CD4-positive, alpha-beta T cell (primary cell): ENCODE results near the gene EML4. TPM values are rescaled to one million over a fixed set of nuclear protein-coding genes. Genes with fewer than 3 reads are reported as not detected.

Source experiments
- ATAC-seq: fragments of 200-7000 bp; cut with Tn5 transposase; one replicate; pipeline ENCODE4 v1.10.0; 2022; ENCODE audit warnings: mild to moderate bottlenecking; ENCODE audit not compliant: poor library complexity
- CTCF ChIA-PET: fragments of 350-600 bp; sonication (Branson Sonifier 250); formaldehyde crosslinking; loops from one replicate; lab custom pipeline; 2021; ENCODE audit warnings: antibody characterized with exemption, inconsistent platforms; lab: Charles Lee
- POLR2A ChIA-PET: fragments of 350-600 bp; sonication (Branson Sonifier 250); formaldehyde crosslinking; loops from one replicate; lab custom pipeline; 2021; ENCODE audit warnings: antibody characterized with exemption, inconsistent platforms; lab: Charles Lee
- DNase-seq, 14 experiments: peaks; one replicate each; pipeline ENCODE4 v3.0.0-alpha.2; 2013 to 2020; ENCODE audit warnings: mixed read lengths in 2 of 14
- H3K27ac ChIP-seq, 2 donors: one replicate each; pipeline versions ENCODE4 v1.5.1 to v1.7.0; 2013; ENCODE audit warnings: low read length in 2 of 2, low read depth in 1 of 2, mild to moderate bottlenecking in 1 of 2
- H3K27me3 ChIP-seq, 2 experiments: 1 replicate in 1 of 2; 2 replicates in 1 of 2; pipeline versions ENCODE4 v1.6.1 to v1.7.0; 2013; ENCODE audit warnings: low read length in 2 of 2, control low read depth in 1 of 2, mild to moderate bottlenecking in 1 of 2, moderate library complexity in 1 of 2; ENCODE audit not compliant: insufficient read depth in 2 of 2, control insufficient read depth in 1 of 2
- H3K36me3 ChIP-seq: one replicate; pipeline ENCODE4 v1.6.1; 2013; ENCODE audit warnings: low read length, control low read depth; ENCODE audit not compliant: insufficient read depth
- H3K4me1 ChIP-seq: one replicate; pipeline ENCODE4 v1.6.1; 2013; ENCODE audit warnings: low read length, control low read depth; ENCODE audit not compliant: insufficient read depth
- H3K4me3 ChIP-seq: one replicate; pipeline ENCODE4 v1.5.1; 2013; ENCODE audit warnings: mild to moderate bottlenecking, low read length, moderate library complexity
- H3K9me3 ChIP-seq, 2 experiments: 1 replicate in 1 of 2; 2 replicates in 1 of 2; pipeline versions ENCODE4 v1.6.1 to v1.7.0; 2013; ENCODE audit warnings: low read length in 2 of 2, mild to moderate bottlenecking in 2 of 2, control low read depth in 1 of 2, moderate library complexity in 1 of 2; ENCODE audit not compliant: control insufficient read depth in 1 of 2, insufficient read depth in 1 of 2
- H3K27ac Mint-ChIP-seq: one replicate; pipeline ENCODE4 v1.8.0; 2020; ENCODE audit warnings: mixed read lengths
- H3K27me3 Mint-ChIP-seq: one replicate; pipeline ENCODE4 v1.8.0; 2021; ENCODE audit warnings: mixed read lengths
- H3K36me3 Mint-ChIP-seq: one replicate; pipeline ENCODE4 v1.8.0; 2021; ENCODE audit warnings: low read depth, mixed read lengths
- H3K4me1 Mint-ChIP-seq: one replicate; pipeline ENCODE4 v1.8.0; 2021; ENCODE audit warnings: low read depth, mixed read lengths
- H3K4me3 Mint-ChIP-seq: one replicate; pipeline ENCODE4 v1.8.0; 2020; ENCODE audit warnings: mild to moderate bottlenecking, mixed read lengths
- H3K9me3 Mint-ChIP-seq: one replicate; pipeline ENCODE4 v1.8.0; 2020; ENCODE audit warnings: mixed read lengths
- CTCF ChIP-seq: fragments of 200-600 bp; IDR thresholded peaks from one replicate; pipeline ENCODE4 v1.8.0; 2022; ENCODE audit warnings: antibody characterized with exemption, mild to moderate bottlenecking
- intact Hi-C, 2 experiments: fragments of 100-400 bp; cut with DNase I in 1 of 2; cut with micrococcal nuclease in 1 of 2; formaldehyde crosslinking; loops; one replicate each; pipeline versions ENCODE4 v1.15.1 to v1.9.0; 2023 to 2025; cut with DNase I, micrococcal nuclease
- total RNA-seq, 174 experiments: library from RNA in 2 of 174; stranded (reverse) in 2 of 174; gene quantifications; one replicate each; pipeline ENCODE4 v1.2.3 and lab custom pipeline; 2021 to 2026

The EML4 gene
- total RNA-seq, 2 experiments from 2014 or later, result 219 to 228 TPM

GRCh38 chr2:42261518-42262195 is 92.5 kb downstream of the EML4 start:
- Histone ChIP-seq H3K27ac (no peak overlapping the region), H3K27me3 (no peaks in the 10 kb centered on the region), H3K36me3 (peaks cover 62% of the 10 kb centered on the region), H3K4me3 (no peak overlapping the region), H3K9me3 (no peaks in the 10 kb centered on the region), H3K4me1 (peaks cover 3% of the 10 kb centered on the region)
- intact Hi-C loops, result loop anchor here (5.0 kb wide), 2 partner anchors 39 to 41 kb away; no protein-coding TSS in a partner anchor
- Mint-ChIP-seq H3K4me1 (peaks cover 21% of the 10 kb centered on the region), H3K27ac (peak overlapping the region; percentile 47), H3K27me3 (no peaks in the 10 kb centered on the region), H3K9me3 (no peaks in the 10 kb centered on the region), H3K36me3 (peaks cover 88% of the 10 kb centered on the region), H3K4me3 (no peak overlapping the region)
- DNase-seq (no peak), ATAC-seq (no peak)
- ChIA-PET POLR2A (interaction anchor here (0.6 kb wide), 1 partner anchor 19 kb away, joined by 3 read pairs; no protein-coding TSS in a partner anchor), CTCF (no interaction called here)
- TF ChIP-seq CTCF, result no peak

GRCh38 chr2:42266236-42266635 is 97.1 kb downstream of the EML4 start:
- H3K27ac Mint-ChIP-seq, result no peak overlapping the region
- POLR2A ChIA-PET, result interaction anchor here (2.0 kb wide), 1 partner anchor 10 kb away, joined by 6 read pairs; no protein-coding TSS in a partner anchor
- intact Hi-C loops, result no loop called here
- Histone ChIP-seq H3K9me3 (no peaks in the 10 kb centered on the region), H3K36me3 (peaks cover 61% of the 10 kb centered on the region), H3K27ac (no peak overlapping the region), H3K4me1 (peaks cover 3% of the 10 kb centered on the region), H3K27me3 (no peaks in the 10 kb centered on the region), H3K4me3 (no peak overlapping the region)
- DNase-seq, result no peak
- H3K9me3 Mint-ChIP-seq, result no peaks in the 10 kb centered on the region
- CTCF ChIA-PET, result interaction anchor here (0.7 kb wide), 1 partner anchor 58 kb away, joined by 3 read pairs; no protein-coding TSS in a partner anchor
- H3K4me3 Mint-ChIP-seq, result no peak overlapping the region
- no peaks in the 10 kb centered on the region for H3K27me3 Mint-ChIP-seq
- no peak for ATAC-seq
- H3K36me3 Mint-ChIP-seq, result peaks cover 92% of the 10 kb centered on the region
- peaks cover 27% of the 10 kb centered on the region for H3K4me1 Mint-ChIP-seq
- no peak for TF ChIP-seq CTCF

- H3K9me3 Mint-ChIP-seq, result no peaks in the 10 kb centered on the region
- Histone ChIP-seq H3K9me3 (no peaks in the 10 kb centered on the region), H3K27me3 (no peaks in the 10 kb centered on the region), H3K4me3 (no peak overlapping the region), H3K27ac (peak overlapping the region in 1 of 2 donors; percentile 7), H3K36me3 (peaks cover 48% of the 10 kb centered on the region), H3K4me1 (peaks cover 3% of the 10 kb centered on the region)
- POLR2A ChIA-PET, result interaction anchor here (0.6 to 2.0 kb wide), 2 partner anchors 11 to 26 kb away, joined by 3 to 6 read pairs; no protein-coding TSS in a partner anchor
- no peak for TF ChIP-seq CTCF
- H3K36me3 Mint-ChIP-seq, result peaks cover 87% of the 10 kb centered on the region
- peak; percentile 39 for ATAC-seq
- peaks cover 21% of the 10 kb centered on the region for H3K4me1 Mint-ChIP-seq
- intact Hi-C loops, result no loop called here
- H3K27ac Mint-ChIP-seq, result peak overlapping the region; percentile 3
- peak in 2 of 14 experiments; percentile 18 to 55 for DNase-seq
- CTCF ChIA-PET, result interaction anchor here (1.0 kb wide), 1 partner anchor 11 kb away, joined by 3 read pairs; no protein-coding TSS in a partner anchor
- H3K4me3 Mint-ChIP-seq, result no peak overlapping the region
- H3K27me3 Mint-ChIP-seq, result no peaks in the 10 kb centered on the region
Measured at GRCh38 chr2:42267530-42267929, 98.4 kb downstream of the EML4 start.
